Osteocyte (in vitro differentiated cells): Measurements from ENCODE around the gene PRKCQ. TPM values are rescaled to one million over a fixed set of nuclear protein-coding genes. Genes with fewer than 3 reads are reported as not detected.

Experiments
- DNase-seq: peaks from one replicate; pipeline ENCODE4 v3.0.0; 2021; ENCODE audit warnings: mixed read lengths; ENCODE audit not compliant: unreplicated experiment; ENCODE audit errors: extremely low spot score
- H3K27ac Mint-ChIP-seq: one replicate; pipeline ENCODE4 v1.8.0; 2021; ENCODE audit warnings: mild to moderate bottlenecking, mixed read lengths; ENCODE audit not compliant: unreplicated experiment
- H3K27me3 Mint-ChIP-seq: one replicate; pipeline ENCODE4 v1.8.0; 2021; ENCODE audit warnings: mixed read lengths; ENCODE audit not compliant: unreplicated experiment
- H3K36me3 Mint-ChIP-seq: one replicate; pipeline ENCODE4 v1.8.0; 2021; ENCODE audit warnings: mixed read lengths; ENCODE audit not compliant: unreplicated experiment
- H3K4me1 Mint-ChIP-seq: one replicate; pipeline ENCODE4 v1.8.0; 2021; ENCODE audit warnings: mixed read lengths; ENCODE audit not compliant: unreplicated experiment
- H3K4me3 Mint-ChIP-seq: one replicate; pipeline ENCODE4 v1.8.0; 2021; ENCODE audit warnings: mild to moderate bottlenecking, moderate library complexity, mixed read lengths; ENCODE audit not compliant: unreplicated experiment
- H3K9me3 Mint-ChIP-seq: one replicate; pipeline ENCODE4 v1.8.0; 2021; ENCODE audit warnings: mixed read lengths; ENCODE audit not compliant: unreplicated experiment
- CTCF ChIP-seq: fragments of 200-600 bp; sonication (generic); IDR thresholded peaks from 2 replicates; pipeline ENCODE4 v1.5.0; 2021; ENCODE audit warnings: antibody characterized with exemption, mild to moderate bottlenecking, moderate library complexity
- total RNA-seq: library from RNA; stranded (reverse); gene quantifications from 2 replicates; pipeline ENCODE4 v1.2.1, GENCODE V29; 2021

PRKCQ gene
- total RNA-seq, 1 donor from 2014 or later: 0.11 TPM

- H3K27ac Mint-ChIP-seq: no peak overlapping the region
- TF ChIP-seq CTCF: no peak
- no peak for DNase-seq
Observed at GRCh38 chr10:6597478-6597877, 17.4 kb upstream of the PRKCQ start.

GRCh38 chr10:6595499-6595898 is 15.4 kb upstream of the PRKCQ start:
- H3K36me3 Mint-ChIP-seq: no peaks in the 10 kb centered on the region
- H3K27ac Mint-ChIP-seq: no peak overlapping the region
- TF ChIP-seq CTCF: no peak
- H3K27me3 Mint-ChIP-seq: peaks cover 18% of the 10 kb centered on the region
- no peak for DNase-seq
- no peaks in the 10 kb centered on the region for H3K9me3 Mint-ChIP-seq
- no peaks in the 10 kb centered on the region for H3K4me1 Mint-ChIP-seq
- H3K4me3 Mint-ChIP-seq: no peak overlapping the region

More at GRCh38 chr10:6597478-6597877, 17.4 kb upstream of the PRKCQ start:
- Mint-ChIP-seq H3K36me3 (no peaks in the 10 kb centered on the region), H3K4me3 (no peak overlapping the region), H3K27me3 (peaks cover 22% of the 10 kb centered on the region), H3K4me1 (no peaks in the 10 kb centered on the region), H3K9me3 (no peaks in the 10 kb centered on the region)

GRCh38 chr10:6593241-6593671 is 13.2 kb upstream of the PRKCQ start:
- no peak for DNase-seq
- no peak for TF ChIP-seq CTCF
- H3K27me3 Mint-ChIP-seq: peaks cover 31% of the 10 kb centered on the region
- H3K9me3 Mint-ChIP-seq: no peaks in the 10 kb centered on the region
- no peaks in the 10 kb centered on the region for H3K36me3 Mint-ChIP-seq
- no peaks in the 10 kb centered on the region for H3K4me1 Mint-ChIP-seq
- H3K4me3 Mint-ChIP-seq: no peak overlapping the region
- H3K27ac Mint-ChIP-seq: no peak overlapping the region

- DNase-seq: no peak
- Mint-ChIP-seq H3K27ac (no peak overlapping the region), H3K36me3 (no peaks in the 10 kb centered on the region), H3K27me3 (peaks cover 31% of the 10 kb centered on the region), H3K9me3 (no peaks in the 10 kb centered on the region), H3K4me1 (no peaks in the 10 kb centered on the region), H3K4me3 (no peak overlapping the region)
- TF ChIP-seq CTCF: no peak
Observed at GRCh38 chr10:6592080-6592479, 12.0 kb upstream of the PRKCQ start.

GRCh38 chr10:6591668-6592067 is 11.6 kb upstream of the PRKCQ start:
- no peak for TF ChIP-seq CTCF
- no peak overlapping the region for H3K27ac Mint-ChIP-seq
- no peaks in the 10 kb centered on the region for H3K4me1 Mint-ChIP-seq

More at GRCh38 chr10:6591668-6592067, 11.6 kb upstream of the PRKCQ start:
- Mint-ChIP-seq H3K27me3 (peaks cover 31% of the 10 kb centered on the region), H3K9me3 (no peaks in the 10 kb centered on the region), H3K36me3 (no peaks in the 10 kb centered on the region), H3K4me3 (no peak overlapping the region)
- DNase-seq: no peak
